Keratinocyte (primary cell): ENCODE results near the gene FOXA1. TPM values are rescaled to one million over a fixed set of nuclear protein-coding genes. Genes with fewer than 3 reads are reported as not detected.

Experiments
- DNase-seq: peaks from one replicate; pipeline ENCODE4 v3.0.0-alpha.2; 2011; ENCODE audit warnings: low read depth, missing footprints, low spot score
- FAIRE-seq: peaks from 2 replicates; lab custom pipeline; 2011; peaks lifted over from hg19 to GRCh38; lab: Jason Lieb, UNC
- H2AFZ ChIP-seq: 2 replicates; pipeline ENCODE4 v1.6.0; 2012; ENCODE audit warnings: low read length, control low read depth, inconsistent platforms; ENCODE audit not compliant: control insufficient read depth
- H3K27ac ChIP-seq: 2 replicates; pipeline ENCODE4 v1.5.1; 2011; ENCODE audit warnings: low read length; ENCODE audit not compliant: control insufficient read depth, insufficient read depth
- H3K27me3 ChIP-seq: 3 replicates; pipeline ENCODE4 v1.6.0; 2011; ENCODE audit warnings: low read length; ENCODE audit not compliant: control insufficient read depth, insufficient read depth; ENCODE audit errors: extremely low read depth
- H3K36me3 ChIP-seq, 2 experiments: 2 replicates in 1 of 2; 3 replicates in 1 of 2; pipeline ENCODE4 v1.5.1; 2011; ENCODE audit warnings: low read length in 2 of 2, mild to moderate bottlenecking in 1 of 2; ENCODE audit not compliant: control insufficient read depth in 2 of 2, insufficient read depth in 2 of 2; ENCODE audit errors: extremely low read depth in 1 of 2
- H3K4me1 ChIP-seq: 3 replicates; pipeline ENCODE4 v1.5.1; 2011; ENCODE audit warnings: low read length; ENCODE audit not compliant: control insufficient read depth, insufficient read depth; ENCODE audit errors: extremely low read depth
- H3K4me2 ChIP-seq: 3 replicates; pipeline ENCODE4 v1.6.0; 2011; ENCODE audit warnings: low read depth, low read length; ENCODE audit not compliant: control insufficient read depth, insufficient read depth; ENCODE audit errors: extremely low read depth
- H3K4me3 ChIP-seq, 3 experiments: fragments of 200-600 bp in 1 of 3; sonication (generic) in 1 of 3; 2 replicates in 2 of 3; 3 replicates in 1 of 3; pipeline ENCODE4 v1.5.1; 2011 to 2016; ENCODE audit warnings: low read length in 3 of 3, mild to moderate bottlenecking in 3 of 3, control low read depth in 2 of 3, inconsistent platforms in 1 of 3, low read depth in 1 of 3, mixed read lengths in 1 of 3, mixed run types in 1 of 3, moderate library complexity in 1 of 3; ENCODE audit not compliant: control insufficient read depth in 2 of 3, insufficient read depth in 2 of 3; ENCODE audit errors: extremely low read depth in 1 of 3
- H3K79me2 ChIP-seq: 2 replicates; pipeline ENCODE4 v1.6.0; 2012; ENCODE audit warnings: low read length; ENCODE audit not compliant: control insufficient read depth, insufficient read depth
- H3K9ac ChIP-seq: 3 replicates; pipeline ENCODE4 v1.6.0; 2011; ENCODE audit warnings: low read length; ENCODE audit not compliant: control insufficient read depth, insufficient read depth; ENCODE audit errors: extremely low read depth
- H3K9me1 ChIP-seq: 3 replicates; pipeline ENCODE4 v1.6.0; 2011; ENCODE audit warnings: low read length; ENCODE audit not compliant: control insufficient read depth, insufficient read depth; ENCODE audit errors: extremely low read depth
- H3K9me3 ChIP-seq: 2 replicates; pipeline ENCODE4 v1.5.1; 2012; ENCODE audit warnings: low read depth, low read length; ENCODE audit not compliant: control insufficient read depth
- H4K20me1 ChIP-seq: 3 replicates; pipeline ENCODE4 v1.6.0; 2011; ENCODE audit warnings: low read length; ENCODE audit not compliant: control insufficient read depth, insufficient read depth; ENCODE audit errors: extremely low read depth
- CTCF ChIP-seq, 3 experiments: IDR thresholded peaks in 1 of 3; conservative IDR thresholded peaks in 1 of 3; optimal IDR thresholded peaks in 1 of 3; 2 replicates in 2 of 3; 3 replicates in 1 of 3; pipeline versions ENCODE3 to v1.5.1; 2011; ENCODE audit warnings: low read length in 3 of 3, mild to moderate bottlenecking in 3 of 3, moderate library complexity in 2 of 3, control low read depth in 1 of 3, inconsistent platforms in 1 of 3; ENCODE audit not compliant: insufficient read depth in 2 of 3; ENCODE audit errors: extremely low read depth in 1 of 3
- EZH2 ChIP-seq: IDR thresholded peaks from one replicate; pipeline ENCODE4 v1.6.1; 2012; ENCODE audit warnings: inconsistent platforms, mild to moderate bottlenecking, low read length, moderate library complexity
- dilution Hi-C: fragments of 300-500 bp; cut with MboI; formaldehyde crosslinking; loops from one replicate; pipeline ENCODE4 v1.7.0; 2020; ENCODE audit warnings: low sequenced_read_pairs; ENCODE audit not compliant: extremely low pct_ligation_motif_present
- polyA plus RNA-seq, 5 experiments: library from polyadenylated mRNA; depleted of rRNA in 3 of 5; stranded (reverse) in 3 of 5; stranded (forward) in 1 of 5; unstranded in 1 of 5; fragments of >200 nt; gene quantifications; 1 replicate in 1 of 5; 2 replicates in 3 of 5; 3 replicates in 1 of 5; pipeline versions ENCODE4 v1.2.1 to v1.2.3, GENCODE V29; 2011 to 2012; ENCODE audit warnings: missing spikeins in 2 of 5, low read depth in 1 of 5, low replicate concordance in 1 of 5

FOXA1 gene
- polyA plus RNA-seq, 1 donor (not counting 4 experiments of a cell fraction or from before 2014, with no cell fraction given): 0.85 TPM

DNA sequence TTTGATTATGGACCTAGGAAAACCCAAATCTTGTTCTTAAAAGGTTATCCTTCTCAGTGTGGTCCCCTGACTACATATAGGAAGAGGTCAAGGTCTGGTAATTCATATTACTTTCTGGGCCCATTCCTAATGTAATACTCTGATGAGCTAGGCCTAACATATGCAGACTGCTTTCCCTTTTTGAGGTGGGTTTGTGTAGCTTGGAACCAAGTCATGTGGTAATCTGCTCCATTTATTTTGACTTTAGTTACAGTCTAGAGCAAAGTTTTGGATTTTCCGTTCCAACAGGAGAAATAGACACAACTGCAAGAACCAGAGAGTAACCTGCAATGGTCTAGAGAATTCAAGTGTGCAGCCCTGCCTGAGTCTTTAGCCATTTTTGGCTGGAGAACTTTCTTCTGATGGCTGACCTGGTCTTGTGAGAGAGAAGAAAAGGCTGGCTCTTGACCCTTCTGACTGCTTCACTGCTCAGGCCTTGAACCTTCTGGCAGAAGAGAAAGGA lies 22.9 kb upstream of the FOXA1 start:
- no peak for FAIRE-seq
- TF ChIP-seq CTCF (optimal IDR thresholded peaks at IDR 0.05 in 1 of 3, IDR thresholded peaks at IDR 0.05 in 1 of 3, conservative IDR thresholded peaks at IDR 0.05 in 1 of 3; ENCODE audit: extremely low read depth in 1 of 3, insufficient read depth in 2 of 3, low read length in 3 of 3) (no peak), EZH2 (no peak)
- dilution Hi-C loops: no loop called here

GRCh38 chr14:37616853-37617252 lies 21.8 kb upstream of the FOXA1 start:
- FAIRE-seq: no peak
- no peak for TF ChIP-seq CTCF (optimal IDR thresholded peaks at IDR 0.05 in 1 of 3, IDR thresholded peaks at IDR 0.05 in 1 of 3, conservative IDR thresholded peaks at IDR 0.05 in 1 of 3; ENCODE audit: extremely low read depth in 1 of 3, insufficient read depth in 2 of 3, low read length in 3 of 3)
- TF ChIP-seq EZH2: no peak
- no peaks in the 10 kb centered on the region for H3K79me2 ChIP-seq
- H3K9ac ChIP-seq: no peak overlapping the region
- no peak for DNase-seq
- no peaks in the 10 kb centered on the region for H3K9me1 ChIP-seq
- H3K27ac ChIP-seq: no peak overlapping the region
- H3K4me1 ChIP-seq: no peaks in the 10 kb centered on the region
- H4K20me1 ChIP-seq: no peaks in the 10 kb centered on the region
- H3K4me3 ChIP-seq: no peak overlapping the region
- H3K36me3 ChIP-seq: no peaks in the 10 kb centered on the region
- H3K4me2 ChIP-seq: no peak overlapping the region
- dilution Hi-C loops: no loop called here
- peaks cover 3% of the 10 kb centered on the region for H3K9me3 ChIP-seq
- peaks cover 4% of the 10 kb centered on the region for H3K27me3 ChIP-seq
- no peak overlapping the region for H2AFZ ChIP-seq

More for the DNA sequence above, 22.9 kb upstream of the FOXA1 start:
- Histone ChIP-seq H2AFZ (no peak overlapping the region), H3K4me2 (no peak overlapping the region), H4K20me1 (no peaks in the 10 kb centered on the region), H3K27ac (no peak overlapping the region), H3K9me1 (no peaks in the 10 kb centered on the region), H3K27me3 (no peaks in the 10 kb centered on the region), H3K4me1 (peaks cover 4% of the 10 kb centered on the region), H3K79me2 (no peaks in the 10 kb centered on the region), H3K36me3 (no peaks in the 10 kb centered on the region), H3K9me3 (peaks cover 3% of the 10 kb centered on the region), H3K4me3 (no peak overlapping the region), H3K9ac (no peak overlapping the region)
- DNase-seq: no peak
